ENCODE measurements around the gene NRXN3. TPM values are rescaled to one million over a fixed set of nuclear protein-coding genes. Genes with fewer than 3 reads are reported as not detected.

Gene NRXN3
- total and polyA plus RNA-seq, 3 experiments from 2014 or later, result not detected

GRCh38 chr14:79436335-79436734 lies 1266.2 kb downstream of the NRXN3 start:
- H3K4me1 ChIP-seq (ENCODE audit: insufficient read depth, low read length), result no peaks in the 10 kb centered on the region
- Mint-ChIP-seq H3K4me1 (no peaks in the 10 kb centered on the region), H3K27me3 (no peaks in the 10 kb centered on the region), H3K9me3 (peaks cover 0 to 10% (median 0%) of the 10 kb centered on the region in 5 donors), H3K27ac (peak overlapping the region in 1 of 8 donors; percentile 15), H3K4me3 (no peak overlapping the region), H3K36me3 (no peaks in the 10 kb centered on the region)
- no peaks in the 10 kb centered on the region for H3K9me3 ChIP-seq (ENCODE audit: low read length)
- no peak overlapping the region for H3K27ac ChIP-seq (ENCODE audit: low read depth, low read length)
- H3K36me3 ChIP-seq (ENCODE audit: insufficient read depth, low read length), result no peaks in the 10 kb centered on the region
- DNase-seq, result no peak
- no peak overlapping the region for H3K4me3 ChIP-seq (ENCODE audit: low read length)
- CTCF ChIA-PET, result no interaction called here
- no peaks in the 10 kb centered on the region for H3K27me3 ChIP-seq (ENCODE audit: insufficient read depth, low read length, poor library complexity, severe bottlenecking)
- POLR2A ChIA-PET, result no interaction called here

- DNase-seq, result no peak
- ChIA-PET CTCF (no interaction called here), POLR2A (no interaction called here)
- H3K4me3 ChIP-seq (ENCODE audit: low read length), result no peak overlapping the region
- peaks cover 0 to 10% (median 0%) of the 10 kb centered on the region in 5 donors for H3K9me3 Mint-ChIP-seq
- no peaks in the 10 kb centered on the region for H3K9me3 ChIP-seq (ENCODE audit: low read length)
- H3K4me1 Mint-ChIP-seq, result no peaks in the 10 kb centered on the region
- H3K4me1 ChIP-seq (ENCODE audit: insufficient read depth, low read length), result no peaks in the 10 kb centered on the region
- H3K36me3 Mint-ChIP-seq, result no peaks in the 10 kb centered on the region
- H3K27me3 ChIP-seq (ENCODE audit: insufficient read depth, low read length, poor library complexity, severe bottlenecking), result no peaks in the 10 kb centered on the region
- no peak overlapping the region for H3K27ac ChIP-seq (ENCODE audit: low read depth, low read length)
- H3K27ac Mint-ChIP-seq, result no peak overlapping the region
- no peak overlapping the region for H3K4me3 Mint-ChIP-seq
- H3K27me3 Mint-ChIP-seq, result no peaks in the 10 kb centered on the region
- no peaks in the 10 kb centered on the region for H3K36me3 ChIP-seq (ENCODE audit: insufficient read depth, low read length)
Observed at GRCh38 chr14:79437951-79438350, 1267.8 kb downstream of the NRXN3 start.

DNA sequence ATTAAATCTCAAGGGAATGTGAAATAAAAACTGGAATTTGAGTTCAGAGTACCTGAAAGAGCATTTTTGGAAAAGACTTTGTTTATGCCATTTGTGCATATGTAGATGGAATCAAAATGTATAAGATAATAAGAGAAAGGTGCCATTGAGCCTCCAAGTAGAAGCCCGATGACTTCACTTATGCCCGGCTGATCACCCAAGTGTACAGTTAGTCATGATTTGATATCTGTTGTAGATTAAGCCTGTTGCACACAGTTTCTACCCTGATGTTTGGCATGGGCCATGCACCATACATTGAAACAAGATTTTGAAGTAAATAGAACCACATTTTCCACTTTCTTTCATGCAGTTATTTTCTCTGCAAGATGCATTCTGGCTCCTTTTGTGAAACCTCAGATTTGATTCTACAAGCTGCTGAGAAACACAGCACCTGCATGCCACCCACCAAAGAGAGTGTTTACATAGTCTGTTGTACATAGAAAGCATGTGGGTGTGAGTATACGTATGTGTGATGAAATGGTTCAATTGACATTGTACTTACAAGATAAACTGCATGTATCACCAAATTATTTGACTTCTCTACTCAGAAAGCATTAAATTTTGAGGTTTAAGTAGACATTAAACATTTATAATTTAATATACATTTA lies 1268.6 kb downstream of the NRXN3 start:
- Histone ChIP-seq H3K4me3 (ENCODE audit: low read length) (no peak overlapping the region), H3K36me3 (ENCODE audit: insufficient read depth, low read length) (no peaks in the 10 kb centered on the region), H3K9me3 (ENCODE audit: low read length) (no peaks in the 10 kb centered on the region), H3K27me3 (ENCODE audit: insufficient read depth, low read length, poor library complexity, severe bottlenecking) (no peaks in the 10 kb centered on the region), H3K4me1 (ENCODE audit: insufficient read depth, low read length) (no peaks in the 10 kb centered on the region), H3K27ac (ENCODE audit: low read depth, low read length) (no peak overlapping the region)
- DNase-seq, result no peak
- ChIA-PET POLR2A (no interaction called here), CTCF (no interaction called here)
- Mint-ChIP-seq H3K36me3 (no peaks in the 10 kb centered on the region), H3K27me3 (no peaks in the 10 kb centered on the region), H3K4me1 (no peaks in the 10 kb centered on the region), H3K4me3 (no peak overlapping the region), H3K27ac (no peak overlapping the region), H3K9me3 (peaks cover 0 to 10% (median 3%) of the 10 kb centered on the region in 5 donors)

DNA sequence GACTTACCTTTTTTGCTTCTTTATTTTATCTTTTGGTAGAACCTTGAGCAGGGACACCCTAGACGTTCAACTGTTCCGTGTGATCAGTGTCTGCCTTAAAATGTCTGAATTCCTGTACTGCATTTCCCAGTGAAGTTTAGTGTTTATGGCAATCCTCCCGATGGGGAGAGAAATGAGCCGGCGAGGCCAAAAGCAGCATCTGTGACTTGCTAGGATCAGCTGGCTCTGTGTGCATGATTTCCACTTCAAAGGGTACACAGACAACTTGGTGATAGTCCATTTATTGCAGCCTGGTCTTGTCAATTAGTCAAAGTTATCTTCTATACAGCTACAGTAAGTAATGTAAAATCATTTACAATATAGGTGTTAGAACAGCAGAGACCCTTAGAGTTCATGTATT lies 1272.6 kb downstream of the NRXN3 start:
- Mint-ChIP-seq H3K36me3 (no peaks in the 10 kb centered on the region), H3K4me1 (no peaks in the 10 kb centered on the region), H3K9me3 (peaks cover 2 to 5% (median 3%) of the 10 kb centered on the region in 5 donors), H3K27me3 (no peaks in the 10 kb centered on the region), H3K4me3 (no peak overlapping the region), H3K27ac (no peak overlapping the region)
- ChIA-PET POLR2A (no interaction called here), CTCF (no interaction called here)
- Histone ChIP-seq H3K36me3 (ENCODE audit: insufficient read depth, low read length) (no peaks in the 10 kb centered on the region), H3K4me3 (ENCODE audit: low read length) (no peak overlapping the region), H3K4me1 (ENCODE audit: insufficient read depth, low read length) (no peaks in the 10 kb centered on the region), H3K27ac (ENCODE audit: low read depth, low read length) (no peak overlapping the region), H3K27me3 (ENCODE audit: insufficient read depth, low read length, poor library complexity, severe bottlenecking) (no peaks in the 10 kb centered on the region), H3K9me3 (ENCODE audit: low read length) (no peaks in the 10 kb centered on the region)
- no peak for DNase-seq

- Mint-ChIP-seq H3K36me3 (no peaks in the 10 kb centered on the region), H3K4me3 (no peak overlapping the region), H3K9me3 (peaks cover 2 to 6% (median 4%) of the 10 kb centered on the region in 5 donors), H3K27ac (no peak overlapping the region), H3K27me3 (no peaks in the 10 kb centered on the region), H3K4me1 (no peaks in the 10 kb centered on the region)
- H3K9me3 ChIP-seq (ENCODE audit: low read length), result no peaks in the 10 kb centered on the region
- no peaks in the 10 kb centered on the region for H3K4me1 ChIP-seq (ENCODE audit: insufficient read depth, low read length)
- H3K4me3 ChIP-seq (ENCODE audit: low read length), result no peak overlapping the region
- ChIA-PET POLR2A (no interaction called here), CTCF (no interaction called here)
- H3K36me3 ChIP-seq (ENCODE audit: insufficient read depth, low read length), result no peaks in the 10 kb centered on the region
- no peak overlapping the region for H3K27ac ChIP-seq (ENCODE audit: low read depth, low read length)
- H3K27me3 ChIP-seq (ENCODE audit: insufficient read depth, low read length, poor library complexity, severe bottlenecking), result no peaks in the 10 kb centered on the region
- DNase-seq, result no peak
Observed at GRCh38 chr14:79443602-79444001, 1273.4 kb downstream of the NRXN3 start.

- no peak overlapping the region for H3K4me3 ChIP-seq (ENCODE audit: low read length)
- H3K27me3 ChIP-seq (ENCODE audit: insufficient read depth, low read length, poor library complexity, severe bottlenecking), result no peaks in the 10 kb centered on the region
- no peak overlapping the region for H3K27ac ChIP-seq (ENCODE audit: low read depth, low read length)
- H3K9me3 ChIP-seq (ENCODE audit: low read length), result no peaks in the 10 kb centered on the region
- Mint-ChIP-seq H3K4me3 (no peak overlapping the region), H3K27ac (no peak overlapping the region), H3K36me3 (peaks cover 0 to 2% (median 0%) of the 10 kb centered on the region in 3 donors), H3K4me1 (no peaks in the 10 kb centered on the region), H3K9me3 (peaks cover 0 to 4% (median 2%) of the 10 kb centered on the region in 5 donors), H3K27me3 (no peaks in the 10 kb centered on the region)
- POLR2A ChIA-PET, result no interaction called here
- no peak for DNase-seq
- CTCF ChIA-PET, result interaction anchor here (1.2 kb wide), 1 partner anchor 8 kb away, joined by 3 read pairs; no protein-coding TSS in a partner anchor
- H3K4me1 ChIP-seq (ENCODE audit: insufficient read depth, low read length), result no peaks in the 10 kb centered on the region
- no peaks in the 10 kb centered on the region for H3K36me3 ChIP-seq (ENCODE audit: insufficient read depth, low read length)
Observed at GRCh38 chr14:79448960-79449359, 1278.8 kb downstream of the NRXN3 start.

DNA sequence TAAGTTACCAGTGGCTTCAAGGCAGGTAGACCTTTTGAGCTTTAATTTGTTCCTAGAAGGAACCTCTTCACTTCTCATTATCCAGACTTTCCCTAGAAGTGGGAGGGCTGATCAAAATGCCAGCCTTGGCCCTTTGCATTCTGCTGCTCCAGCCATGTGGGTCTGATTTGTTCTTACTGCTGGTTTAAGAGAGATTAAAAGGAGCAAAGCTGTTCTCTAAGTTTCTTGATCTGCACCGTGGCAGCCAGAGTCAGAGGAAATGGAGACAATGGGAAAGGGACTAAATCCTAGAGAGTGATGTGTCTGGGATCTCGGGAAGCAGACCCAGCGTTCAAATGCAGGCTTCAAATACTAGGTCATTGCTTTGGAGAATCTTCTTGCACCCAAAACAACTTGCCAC lies 1281.4 kb downstream of the NRXN3 start:
- no peaks in the 10 kb centered on the region for H3K27me3 Mint-ChIP-seq
- ChIA-PET POLR2A (no interaction called here), CTCF (no interaction called here)
- H3K9me3 ChIP-seq (ENCODE audit: low read length), result no peaks in the 10 kb centered on the region
- H3K4me1 Mint-ChIP-seq, result no peaks in the 10 kb centered on the region
- H3K36me3 ChIP-seq (ENCODE audit: insufficient read depth, low read length), result no peaks in the 10 kb centered on the region
- H3K4me1 ChIP-seq (ENCODE audit: insufficient read depth, low read length), result no peaks in the 10 kb centered on the region
- H3K9me3 Mint-ChIP-seq, result peaks cover 0 to 7% (median 4%) of the 10 kb centered on the region in 5 donors
- no peak overlapping the region for H3K27ac Mint-ChIP-seq
- peaks cover 0 to 2% (median 0%) of the 10 kb centered on the region in 3 donors for H3K36me3 Mint-ChIP-seq
- DNase-seq, result no peak
- no peak overlapping the region for H3K4me3 ChIP-seq (ENCODE audit: low read length)
- H3K27me3 ChIP-seq (ENCODE audit: insufficient read depth, low read length, poor library complexity, severe bottlenecking), result no peaks in the 10 kb centered on the region
- no peak overlapping the region for H3K27ac ChIP-seq (ENCODE audit: low read depth, low read length)
- no peak overlapping the region for H3K4me3 Mint-ChIP-seq

GRCh38 chr14:79453276-79453675 lies 1283.1 kb downstream of the NRXN3 start:
- Mint-ChIP-seq H3K36me3 (peaks cover 0 to 2% (median 0%) of the 10 kb centered on the region in 3 donors), H3K27ac (no peak overlapping the region), H3K4me3 (no peak overlapping the region), H3K4me1 (no peaks in the 10 kb centered on the region), H3K27me3 (no peaks in the 10 kb centered on the region), H3K9me3 (peaks cover 0 to 6% (median 0%) of the 10 kb centered on the region in 5 donors)
- no peaks in the 10 kb centered on the region for H3K27me3 ChIP-seq (ENCODE audit: insufficient read depth, low read length, poor library complexity, severe bottlenecking)
- no peaks in the 10 kb centered on the region for H3K4me1 ChIP-seq (ENCODE audit: insufficient read depth, low read length)
- no peak overlapping the region for H3K4me3 ChIP-seq (ENCODE audit: low read length)
- DNase-seq, result no peak
- ChIA-PET POLR2A (no interaction called here), CTCF (no interaction called here)
- H3K9me3 ChIP-seq (ENCODE audit: low read length), result no peaks in the 10 kb centered on the region
- H3K27ac ChIP-seq (ENCODE audit: low read depth, low read length), result no peak overlapping the region
- no peaks in the 10 kb centered on the region for H3K36me3 ChIP-seq (ENCODE audit: insufficient read depth, low read length)

All from CD8-positive, alpha-beta memory T cell (primary cell).